Dedifferentiated amniotic fluid mesenchymal stem cell (primary cell): ENCODE measurements around the gene PGLYRP4.
"Not testable (repeated sequence)": the region's sequence is repeated elsewhere in the genome, so short reads cannot be mapped to it uniquely, and the experiment has no call there.

Source experiments
- DNase-seq: peaks from one replicate; pipeline ENCODE4 v3.0.0-alpha.2; 2016; ENCODE audit errors: extremely low spot score

Gene PGLYRP4

DNA sequence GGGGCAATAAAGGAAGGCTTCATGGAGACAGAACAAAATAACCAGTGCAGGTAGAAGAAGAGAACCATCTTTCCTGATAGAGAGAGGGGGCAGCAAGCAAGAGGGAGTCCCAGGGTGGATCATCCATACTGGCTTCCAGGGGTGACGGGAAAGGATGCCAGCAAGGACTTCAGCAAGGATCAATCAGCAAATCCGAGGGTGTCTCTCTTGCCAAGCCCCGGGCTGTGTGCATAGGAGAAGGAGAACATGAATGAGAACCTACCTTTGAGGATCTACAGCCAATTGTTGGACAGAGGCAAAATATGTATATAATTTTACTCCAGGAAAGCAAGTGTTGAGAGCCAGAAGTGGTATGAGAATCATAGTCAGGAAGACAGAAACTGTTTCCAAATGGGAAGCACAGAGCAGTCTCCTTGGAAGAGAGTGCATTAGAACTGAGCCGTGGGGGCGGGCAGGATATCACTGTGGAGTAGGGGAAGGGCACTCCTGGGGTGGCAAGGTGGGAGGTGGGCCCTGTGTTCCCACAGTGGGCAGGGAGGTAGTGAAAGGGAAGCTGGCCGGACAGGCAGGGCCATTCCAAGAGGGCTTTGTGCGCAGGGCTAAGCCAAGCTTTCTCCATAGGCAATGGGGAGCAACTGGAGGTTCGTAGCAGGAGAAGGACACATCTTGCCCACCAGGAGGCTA is 7.9 kb upstream of the PGLYRP4 start:
- DNase-seq = no peak

- DNase-seq = no peak
Measured at GRCh38 chr1:153355445-153356071, 6.9 kb upstream of the PGLYRP4 start.

GRCh38 chr1:153354515-153355193 is 6.0 kb upstream of the PGLYRP4 start:
- DNase-seq = no peak

DNA sequence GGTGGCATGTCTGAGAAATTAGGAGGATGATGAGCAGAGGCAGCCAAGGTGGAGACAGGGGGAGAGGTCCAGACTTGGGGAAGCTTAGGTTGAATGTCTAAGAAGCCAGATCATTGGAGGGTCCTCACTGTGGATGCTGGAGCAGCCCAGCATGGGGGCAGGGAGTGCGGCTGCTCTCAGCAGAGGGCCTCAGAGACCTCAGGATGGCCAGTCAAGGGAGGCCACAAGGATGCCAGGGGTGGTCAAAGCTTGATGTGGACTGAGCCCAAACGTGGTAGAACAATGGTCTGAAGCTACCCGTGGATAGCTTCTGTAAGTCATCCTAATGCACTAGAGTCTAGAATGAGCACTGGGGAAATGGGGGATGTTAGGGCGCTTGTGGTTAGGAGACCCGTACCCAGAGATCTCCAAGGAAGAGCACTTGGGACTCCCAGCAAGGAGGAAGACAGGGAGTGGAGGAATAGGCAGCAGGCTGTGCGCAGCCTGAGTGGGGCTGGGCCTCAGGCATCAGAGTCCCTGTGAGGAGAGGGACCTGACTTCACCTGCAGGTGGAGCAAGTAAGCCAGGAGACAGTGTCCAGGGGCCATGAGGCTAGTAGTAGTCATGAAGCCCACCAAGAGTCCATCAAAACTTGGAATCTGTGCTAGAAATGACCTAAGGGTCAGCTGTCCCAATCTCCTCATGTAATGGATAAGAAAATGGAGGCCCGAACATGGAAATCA is 4.7 kb upstream of the PGLYRP4 start:
- DNase-seq = no peak

GRCh38 chr1:153352523-153352922 is 3.9 kb upstream of the PGLYRP4 start:
- DNase-seq = peak; percentile 63

- DNase-seq = no peak
Measured at GRCh38 chr1:153350321-153350957, 1.8 kb upstream of the PGLYRP4 start.

DNA sequence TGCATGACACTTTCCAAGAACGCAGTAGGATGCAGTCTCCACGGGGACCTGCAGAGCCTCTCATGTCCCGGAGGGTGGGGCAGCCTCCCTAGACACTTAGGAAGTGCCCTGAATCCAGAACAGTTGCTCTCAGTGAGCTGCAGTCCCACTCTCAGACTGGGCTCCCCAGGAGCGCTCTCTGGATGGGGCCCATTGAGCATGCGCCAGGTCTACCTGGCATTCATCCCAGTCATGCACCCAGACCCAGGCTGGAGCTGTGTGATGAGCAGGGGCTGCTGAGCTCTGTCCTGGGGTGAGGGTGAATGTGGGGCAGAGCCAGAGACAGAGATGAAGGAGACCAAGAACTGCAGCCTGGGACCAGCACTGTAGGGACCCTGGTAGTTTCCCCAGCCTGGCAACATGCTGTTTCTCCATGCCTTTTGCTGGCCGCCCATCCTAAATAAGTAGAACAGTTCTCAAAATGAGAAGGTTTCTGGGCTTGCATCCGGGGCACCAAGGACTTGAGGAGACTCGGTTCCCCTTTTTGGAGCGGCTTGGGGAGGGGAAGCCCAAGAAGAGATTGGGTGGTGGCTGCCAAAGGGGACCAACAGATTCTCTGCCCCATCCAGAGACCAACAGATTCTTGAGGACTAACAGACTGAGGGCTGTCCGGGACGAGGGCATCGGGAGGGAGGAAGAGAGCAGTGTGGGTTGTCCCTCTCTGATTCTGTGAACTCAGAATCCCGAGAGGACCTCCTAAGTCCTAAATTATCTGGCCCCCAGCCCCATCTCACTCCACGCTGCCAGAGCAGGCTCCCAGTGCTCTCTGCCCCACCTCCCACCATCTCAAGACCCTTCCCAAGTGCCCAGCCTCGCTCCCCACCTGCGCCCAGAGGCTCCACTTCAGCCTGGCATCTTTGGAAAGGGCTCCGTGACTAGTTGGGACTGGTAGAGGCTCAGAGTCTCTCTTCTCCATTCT is 1.0 kb upstream of the PGLYRP4 start:
- no peak for DNase-seq

DNA sequence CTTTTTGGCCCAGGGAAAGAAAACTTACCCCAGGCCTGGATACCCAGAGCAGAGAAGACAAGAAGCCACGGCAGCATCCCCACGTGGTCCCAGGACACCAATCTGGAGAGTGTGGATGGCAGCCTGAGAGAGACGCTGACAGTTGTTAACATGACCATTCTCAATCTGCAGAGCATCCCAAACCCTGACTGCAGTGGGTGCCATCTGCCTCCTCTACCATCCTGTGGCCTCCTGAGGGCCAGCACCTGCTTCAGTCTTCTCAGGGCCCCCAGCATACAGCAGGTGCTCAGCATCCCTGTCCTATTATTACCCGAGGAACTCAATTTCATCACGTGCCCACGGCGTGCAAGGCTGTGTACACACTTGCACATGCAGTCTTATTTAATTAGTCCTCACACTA is 785 bp downstream of the PGLYRP4 start:
- no peak for DNase-seq

- DNase-seq = not testable (repeated sequence)
Measured at GRCh38 chr1:153347049-153347448, 1.6 kb downstream of the PGLYRP4 start.

DNA sequence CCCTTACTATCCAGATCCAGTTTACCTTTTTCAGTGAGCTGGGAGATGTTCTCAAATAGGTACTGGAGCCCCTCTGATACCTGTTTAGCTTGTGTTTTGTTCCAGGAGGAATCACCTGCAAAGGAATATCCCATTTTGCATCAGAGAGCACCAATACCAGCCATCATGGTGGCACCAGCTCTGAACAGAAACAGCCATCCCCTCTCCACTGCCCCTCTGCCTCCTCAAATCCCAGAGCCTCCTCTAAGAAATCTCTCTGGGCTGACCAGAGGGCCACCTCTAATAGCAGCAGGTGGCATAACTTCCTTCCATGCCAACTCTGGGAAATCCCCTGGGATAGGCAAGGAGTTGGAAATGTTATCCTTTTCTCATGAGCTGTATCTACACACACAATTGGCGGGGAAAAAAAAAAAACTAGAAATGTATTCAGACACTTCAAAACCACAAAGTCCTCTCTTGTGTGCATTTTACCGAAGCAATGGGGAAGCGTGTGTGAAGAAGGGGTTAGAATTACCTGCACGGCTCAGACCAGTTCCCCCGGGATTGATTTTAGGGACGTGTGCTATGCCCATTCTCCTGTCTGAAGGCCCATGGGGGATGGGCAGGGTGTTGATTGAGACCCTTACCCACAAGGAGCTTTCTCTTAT is 2.4 kb downstream of the PGLYRP4 start:
- DNase-seq = no peak

DNA sequence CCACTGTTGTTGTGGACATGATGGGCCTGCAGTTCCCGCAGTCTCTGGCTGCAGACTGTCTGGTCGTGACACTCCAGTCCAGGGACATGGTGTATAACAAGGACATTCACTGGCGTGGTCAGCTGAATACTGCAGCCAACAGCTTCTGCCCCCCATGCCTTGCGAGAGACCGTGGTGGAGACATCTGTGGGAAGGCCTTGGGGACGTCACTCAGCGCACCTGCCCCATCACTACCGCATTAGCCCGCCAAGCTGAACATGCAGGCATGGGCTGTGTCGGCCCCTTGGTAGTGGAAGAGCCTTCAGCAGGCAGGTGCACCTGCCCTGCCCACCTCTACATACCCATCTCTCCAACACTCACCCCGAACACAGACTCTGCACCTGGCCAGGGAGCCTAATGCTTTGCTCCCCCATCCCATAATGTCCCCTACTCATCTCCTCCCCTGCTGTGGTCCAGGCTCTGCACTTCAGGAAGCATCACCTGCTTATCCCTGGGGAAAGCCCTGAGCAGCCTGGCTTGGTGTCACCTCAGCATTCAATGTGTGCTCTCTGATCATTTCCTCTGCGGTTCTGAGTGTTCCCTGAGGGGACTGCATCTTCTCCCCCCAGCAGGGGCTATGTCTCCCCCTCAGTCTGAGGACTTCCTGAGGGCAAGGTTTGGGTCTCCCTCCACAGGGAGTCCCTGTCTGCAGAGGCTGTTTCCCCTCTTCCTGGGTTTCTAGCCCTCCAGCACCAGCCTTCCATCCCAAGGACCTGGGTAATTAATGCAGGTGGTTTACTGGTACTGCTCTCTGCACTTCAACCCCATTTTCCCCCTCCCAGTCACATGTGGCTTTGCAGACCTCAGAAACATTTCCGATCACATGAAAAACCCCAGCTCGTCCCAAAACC is 3.2 kb downstream of the PGLYRP4 start:
- DNase-seq = no peak

GRCh38 chr1:153344718-153345025 is 4.0 kb downstream of the PGLYRP4 start:
- no peak for DNase-seq

GRCh38 chr1:153343811-153344717 is 4.6 kb downstream of the PGLYRP4 start:
- DNase-seq = no peak

- DNase-seq = no peak
Measured at GRCh38 chr1:153343040-153343681, 5.5 kb downstream of the PGLYRP4 start.

- no peak for DNase-seq
Measured at GRCh38 chr1:153342178-153342577, 6.5 kb downstream of the PGLYRP4 start.

DNA sequence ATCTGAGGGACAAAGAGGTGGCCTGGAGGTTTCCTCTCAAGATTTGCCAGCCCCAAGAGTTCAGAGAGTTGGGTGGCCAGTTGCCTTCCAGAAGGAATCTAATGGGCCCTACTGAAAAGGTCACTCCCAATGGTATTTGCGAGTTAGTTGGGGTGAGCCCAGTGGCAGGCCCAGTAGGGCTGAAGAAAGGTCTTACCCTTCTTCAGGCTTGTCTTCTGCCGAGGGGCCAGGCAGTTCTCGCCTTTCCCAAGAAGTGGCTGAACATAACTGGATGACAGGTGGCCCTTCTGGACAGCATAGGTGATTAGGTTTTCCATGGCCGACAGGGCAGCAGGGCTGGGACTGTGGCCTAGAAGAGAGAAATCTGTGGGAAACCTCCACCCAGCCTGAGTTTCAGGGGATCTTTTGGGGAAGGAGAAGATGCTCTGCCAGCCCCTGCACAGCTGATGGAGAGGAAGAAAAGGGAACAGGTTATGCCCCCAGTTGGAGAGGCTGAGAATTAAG is 7.2 kb downstream of the PGLYRP4 start:
- no peak for DNase-seq

DNA sequence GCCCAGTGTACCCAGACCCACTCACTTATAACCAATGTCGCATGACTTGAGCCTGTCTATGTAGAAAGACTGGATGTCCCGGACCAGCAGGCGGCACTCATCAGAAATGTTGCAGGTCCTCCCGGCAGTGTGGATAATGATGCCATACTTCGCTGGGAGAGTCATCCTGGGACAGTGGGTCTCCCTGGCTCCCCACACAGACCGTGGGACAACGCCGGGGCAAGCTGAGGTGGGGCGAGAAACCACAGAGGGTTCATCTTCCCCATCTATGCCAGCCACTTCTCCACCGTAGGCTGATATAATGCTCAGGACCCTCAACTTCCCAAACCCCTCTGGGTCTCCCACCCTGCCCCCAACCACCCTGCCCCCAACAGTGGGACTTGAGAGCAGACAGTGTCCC is 8.3 kb downstream of the PGLYRP4 start:
- no peak for DNase-seq

DNA sequence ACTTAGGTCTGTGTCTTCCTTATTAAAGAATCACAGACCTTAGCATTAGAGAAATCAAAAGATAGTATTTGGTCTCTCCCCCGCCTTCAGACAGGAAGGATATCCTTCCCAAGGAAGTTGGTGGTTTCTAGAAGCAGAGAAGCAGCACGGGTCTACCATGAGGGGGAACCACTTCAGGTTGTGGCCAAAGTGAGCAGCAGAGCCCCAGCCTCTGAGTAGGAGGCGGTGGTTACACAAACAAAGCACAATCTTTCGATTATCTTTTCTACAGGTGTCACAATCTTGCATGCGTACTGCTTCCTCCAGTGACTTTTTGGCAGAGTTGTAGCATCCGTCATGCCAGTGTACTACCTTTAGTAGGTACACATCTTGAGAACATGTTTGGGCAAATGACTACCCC is 8.8 kb downstream of the PGLYRP4 start:
- no peak for DNase-seq
